ENCODE measurements around the gene LIAS. TPM values are rescaled to one million over a fixed set of nuclear protein-coding genes. Genes with fewer than 3 reads are reported as not detected.
"Not testable (repeated sequence)": the region's sequence is repeated elsewhere in the genome, so short reads cannot be mapped to it uniquely, and the experiment has no call there.

Gene LIAS
- total and polyA plus RNA-seq, 2 donors (not counting 1 experiment from before 2014, with no cell fraction given): 12.0 to 20.9 TPM

GRCh38 chr4:39425297-39425696 is 33.6 kb upstream of the LIAS start:
- DNase-seq; H3K79me2 ChIP-seq (ENCODE audit: control insufficient read depth, insufficient read depth, low read length); H2AFZ ChIP-seq (ENCODE audit: insufficient read depth, low read depth, low read length, poor library complexity, severe bottlenecking): not testable (repeated sequence)

GRCh38 chr4:39426728-39427127 is 32.1 kb upstream of the LIAS start:
- DNase-seq (no peak), ATAC-seq (ENCODE audit: low read depth) (no peak)
- H3K9ac ChIP-seq (ENCODE audit: low read length): no peak overlapping the region
- ChIA-PET POLR2A (no interaction called here), CTCF (no interaction called here)
- intact Hi-C loops (cut with micrococcal nuclease): no loop called here
- Mint-ChIP-seq H3K27me3 (no peaks in the 10 kb centered on the region), H3K27ac (no peak overlapping the region), H3K9me3 (ENCODE audit: insufficient read depth) (no peaks in the 10 kb centered on the region), H3K4me3 (no peak overlapping the region), H3K4me1 (no peaks in the 10 kb centered on the region)
- no peaks in the 10 kb centered on the region for H3K27me3 ChIP-seq (replicated peaks in 1 of 4; ENCODE audit: control extremely low read depth in 1 of 4, control insufficient read depth in 3 of 4, insufficient read depth in 4 of 4, low read length in 3 of 4)
- no peak overlapping the region for H2AFZ ChIP-seq (ENCODE audit: insufficient read depth, low read depth, low read length, poor library complexity, severe bottlenecking)
- no peaks in the 10 kb centered on the region for H3K36me3 ChIP-seq (replicated peaks in 1 of 2; ENCODE audit: control extremely low read depth in 1 of 2, control insufficient read depth in 1 of 2, extremely low read depth in 1 of 2, insufficient read depth in 2 of 2, low read length in 1 of 2)
- no peaks in the 10 kb centered on the region for H3K4me1 ChIP-seq (ENCODE audit: control insufficient read depth in 2 of 2, insufficient read depth in 2 of 2, low read length in 2 of 2)
- H3K4me2 ChIP-seq (replicated peaks; ENCODE audit: low read depth, low read length, poor library complexity, severe bottlenecking): no peak overlapping the region
- H3K79me2 ChIP-seq (ENCODE audit: control insufficient read depth, insufficient read depth, low read length): no peaks in the 10 kb centered on the region
- no peaks in the 10 kb centered on the region for H4K20me1 ChIP-seq (ENCODE audit: control insufficient read depth, insufficient read depth, low read length, poor library complexity, severe bottlenecking)
- no peak overlapping the region for H3K4me3 ChIP-seq (ENCODE audit: control extremely low read depth in 1 of 5, extremely low read depth in 1 of 5, insufficient read depth in 1 of 5, low read depth in 2 of 5, low read length in 4 of 5)
- H3K9me3 ChIP-seq (ENCODE audit: control extremely low read depth in 1 of 3, control insufficient read depth in 2 of 3, insufficient read depth in 1 of 3, low read length in 2 of 3): no peaks in the 10 kb centered on the region
- no CpG with 5 or more reads among the region's 1 CpG for WGBS (ENCODE audit: insufficient coverage)
- TF ChIP-seq EZH2 (IDR thresholded peaks at IDR 0.05; ENCODE audit: borderline replicate concordance, insufficient read depth, low read depth, low read length, poor library complexity, severe bottlenecking): no peak
- no peak for TF ChIP-seq CTCF (IDR thresholded peaks at IDR 0.05)
- no peak overlapping the region for H3K27ac ChIP-seq (ENCODE audit: low read length in 2 of 2)

More at GRCh38 chr4:39425297-39425696, 33.6 kb upstream of the LIAS start:
- H3K4me1 ChIP-seq (ENCODE audit: control insufficient read depth in 2 of 2, insufficient read depth in 2 of 2, low read length in 2 of 2); H4K20me1 ChIP-seq (ENCODE audit: control insufficient read depth, insufficient read depth, low read length, poor library complexity, severe bottlenecking); H3K4me3 Mint-ChIP-seq; H3K4me1 Mint-ChIP-seq; H3K27me3 ChIP-seq (replicated peaks in 1 of 4; ENCODE audit: control extremely low read depth in 1 of 4, control insufficient read depth in 3 of 4, insufficient read depth in 4 of 4, low read length in 3 of 4); H3K9ac ChIP-seq (ENCODE audit: low read length); H3K27ac ChIP-seq (ENCODE audit: low read length in 2 of 2); H3K27me3 Mint-ChIP-seq; H3K27ac Mint-ChIP-seq; H3K4me3 ChIP-seq (ENCODE audit: control extremely low read depth in 1 of 5, extremely low read depth in 1 of 5, insufficient read depth in 1 of 5, low read depth in 2 of 5, low read length in 4 of 5); ATAC-seq (ENCODE audit: low read depth); H3K4me2 ChIP-seq (replicated peaks; ENCODE audit: low read depth, low read length, poor library complexity, severe bottlenecking); intact Hi-C loops (cut with micrococcal nuclease); H3K9me3 ChIP-seq (ENCODE audit: control extremely low read depth in 1 of 3, control insufficient read depth in 2 of 3, insufficient read depth in 1 of 3, low read length in 2 of 3); H3K36me3 ChIP-seq (replicated peaks in 1 of 2; ENCODE audit: control extremely low read depth in 1 of 2, control insufficient read depth in 1 of 2, extremely low read depth in 1 of 2, insufficient read depth in 2 of 2, low read length in 1 of 2); H3K9me3 Mint-ChIP-seq (ENCODE audit: insufficient read depth): not testable (repeated sequence)
- WGBS (ENCODE audit: insufficient coverage): no CpG with 5 or more reads among the region's 1 CpG
- ChIA-PET CTCF (interaction anchor here (0.6 kb wide), 1 partner anchor 1101 kb away, joined by 3 read pairs; no protein-coding TSS in a partner anchor), POLR2A (interaction anchor here (0.7 kb wide), 1 partner anchor 101 kb away, joined by 3 read pairs; no protein-coding TSS in a partner anchor)
